Liver (tissue), 3 donors: ENCODE data around the gene ARCN1.

ENCODE experiments used
- CTCF ChIP-seq: fragments of 150-350 bp; IDR thresholded peaks from 2 replicates; pipeline ENCODE4 v1.5.1; 2017; ENCODE audit warnings: improper control_type of control experiment, low read depth, low read length; ENCODE audit not compliant: missing input control
- JUND ChIP-seq, 2 donors: IDR thresholded peaks; 2 replicates each; pipeline ENCODE4 v1.6.1; 2016; ENCODE audit warnings: antibody characterized with exemption in 2 of 2
- YY1 ChIP-seq: IDR thresholded peaks from 2 replicates; pipeline ENCODE4 v1.6.1; 2016; ENCODE audit warnings: antibody characterized with exemption, mild to moderate bottlenecking
- ZBTB33 ChIP-seq: IDR thresholded peaks from 2 replicates; pipeline ENCODE4 v1.6.1; 2016; ENCODE audit warnings: antibody characterized with exemption
- TF ChIP-seq, protein P1 (sequence below): IDR thresholded peaks from 2 replicates; pipeline ENCODE4 v1.6.1; 2016; ENCODE audit warnings: antibody characterized with exemption
- donor health status: healthy.
- donor health status: healthy.

DNA sequence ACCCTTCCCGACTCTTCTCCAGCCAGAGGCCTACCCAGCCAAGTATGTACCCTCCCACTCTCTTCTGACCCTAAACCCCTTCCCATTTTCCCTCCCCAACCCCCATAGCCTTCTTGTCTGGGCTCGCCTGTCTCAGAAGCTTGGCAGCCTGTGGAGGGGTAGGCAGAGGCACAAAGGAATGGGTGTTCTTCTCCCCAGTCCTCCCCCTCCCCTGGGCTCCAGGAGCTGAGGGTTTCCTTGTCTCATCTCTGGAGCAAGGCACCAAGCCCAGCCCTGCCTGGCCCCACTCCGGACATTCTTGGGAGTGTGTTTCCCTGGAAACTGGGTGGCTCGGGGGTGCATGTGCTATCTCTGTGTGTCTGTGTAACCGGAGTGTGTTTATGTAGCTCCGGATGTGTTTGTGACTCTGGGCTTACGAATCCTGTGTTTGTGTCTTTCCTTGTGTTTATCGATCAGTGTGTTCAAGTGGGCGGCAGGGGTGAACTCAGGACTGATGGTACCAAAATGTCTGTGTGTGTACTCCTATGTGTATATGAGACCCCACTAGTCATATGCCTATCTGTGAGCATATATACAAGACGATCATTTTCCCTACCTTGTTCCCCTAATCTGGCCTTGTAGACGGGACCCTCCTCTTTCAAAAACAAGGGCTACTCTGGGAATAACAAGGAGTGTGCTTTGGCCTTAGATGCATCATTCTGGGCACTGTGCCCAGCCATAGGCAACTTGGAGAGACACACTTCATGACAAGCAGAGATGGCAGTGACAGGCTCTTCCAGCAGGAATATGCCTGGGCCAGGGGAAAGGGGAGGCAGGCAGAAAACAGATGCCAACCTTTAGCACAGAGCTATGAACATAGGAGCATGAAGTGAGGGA is 46.1 kb downstream of the ARCN1 start:
- TF ChIP-seq, protein P1, sequence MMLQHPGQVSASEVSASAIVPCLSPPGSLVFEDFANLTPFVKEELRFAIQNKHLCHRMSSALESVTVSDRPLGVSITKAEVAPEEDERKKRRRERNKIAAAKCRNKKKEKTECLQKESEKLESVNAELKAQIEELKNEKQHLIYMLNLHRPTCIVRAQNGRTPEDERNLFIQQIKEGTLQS: no peak
- no peak for TF ChIP-seq CTCF
- TF ChIP-seq ZBTB33: no peak
- no peak for TF ChIP-seq JUND (IDR thresholded peaks at IDR 0.05)
- TF ChIP-seq YY1: no peak
